Measurements from ENCODE around the gene APBB2.

DNA sequence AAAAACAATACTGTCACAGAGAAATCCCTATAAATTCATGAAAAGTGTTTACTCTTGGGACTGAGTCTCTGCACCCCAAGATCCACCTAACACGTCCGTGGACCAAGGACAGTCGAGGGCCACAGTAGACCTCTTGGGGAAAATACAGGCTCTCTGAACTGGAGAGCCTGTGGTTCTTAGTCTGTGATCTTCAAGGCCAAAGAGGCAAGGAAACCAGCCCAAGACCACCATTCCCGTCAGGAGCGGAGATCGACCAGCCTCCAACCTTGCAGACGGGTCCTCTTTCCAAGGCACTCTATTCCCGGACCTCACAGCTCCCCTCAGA, 1.6 kb upstream of the APBB2 start:
- TF ChIP-seq, protein P1, sequence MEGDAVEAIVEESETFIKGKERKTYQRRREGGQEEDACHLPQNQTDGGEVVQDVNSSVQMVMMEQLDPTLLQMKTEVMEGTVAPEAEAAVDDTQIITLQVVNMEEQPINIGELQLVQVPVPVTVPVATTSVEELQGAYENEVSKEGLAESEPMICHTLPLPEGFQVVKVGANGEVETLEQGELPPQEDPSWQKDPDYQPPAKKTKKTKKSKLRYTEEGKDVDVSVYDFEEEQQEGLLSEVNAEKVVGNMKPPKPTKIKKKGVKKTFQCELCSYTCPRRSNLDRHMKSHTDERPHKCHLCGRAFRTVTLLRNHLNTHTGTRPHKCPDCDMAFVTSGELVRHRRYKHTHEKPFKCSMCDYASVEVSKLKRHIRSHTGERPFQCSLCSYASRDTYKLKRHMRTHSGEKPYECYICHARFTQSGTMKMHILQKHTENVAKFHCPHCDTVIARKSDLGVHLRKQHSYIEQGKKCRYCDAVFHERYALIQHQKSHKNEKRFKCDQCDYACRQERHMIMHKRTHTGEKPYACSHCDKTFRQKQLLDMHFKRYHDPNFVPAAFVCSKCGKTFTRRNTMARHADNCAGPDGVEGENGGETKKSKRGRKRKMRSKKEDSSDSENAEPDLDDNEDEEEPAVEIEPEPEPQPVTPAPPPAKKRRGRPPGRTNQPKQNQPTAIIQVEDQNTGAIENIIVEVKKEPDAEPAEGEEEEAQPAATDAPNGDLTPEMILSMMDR (conservative IDR thresholded peaks at IDR 0.05; ENCODE audit: low read depth in 2 of 2) = no peak
- TF ChIP-seq EZH2phosphoT487 (IDR thresholded peaks at IDR 0.05; ENCODE audit: unreplicated experiment) (no peak), POLR2AphosphoS5 (IDR thresholded peaks at IDR 0.05; ENCODE audit: low read depth) (no peak)
